Neural cell (in vitro differentiated cells): ENCODE results near the gene BTBD18. TPM values are rescaled to one million over a fixed set of nuclear protein-coding genes. Genes with fewer than 3 reads are reported as not detected.

ENCODE experiments used
- H2AFZ ChIP-seq: fragments of 200-600, 300-800 bp; sonication (generic), shearing (Covaris generic); 2 replicates; pipeline ENCODE4 v1.6.0; 2014; ENCODE audit warnings: low read depth, mild to moderate bottlenecking, antibody characterized with exemption, low read length, moderate library complexity
- H3F3A ChIP-seq: fragments of 200-600 bp; shearing (Covaris generic); 2 replicates; pipeline ENCODE4 v1.6.1; 2016; ENCODE audit warnings: mild to moderate bottlenecking, moderate library complexity, mixed read lengths, antibody characterized with exemption, low read length; ENCODE audit not compliant: insufficient read depth, poor library complexity, severe bottlenecking
- H3K27ac ChIP-seq: fragments of 200-600, 300-800 bp; sonication (generic), shearing (Covaris generic); 2 replicates; pipeline ENCODE4 v1.5.1; 2014; ENCODE audit warnings: mild to moderate bottlenecking, low read length, moderate library complexity
- H3K27me3 ChIP-seq: fragments of 300-800, 200-600 bp; sonication (generic), shearing (Covaris generic); 2 replicates; pipeline ENCODE4 v1.6.0; 2014; ENCODE audit warnings: mild to moderate bottlenecking, low read depth, low read length, moderate library complexity; ENCODE audit not compliant: insufficient read depth
- H3K36me3 ChIP-seq: fragments of 300-800, 200-600 bp; sonication (generic), shearing (Covaris generic); 2 replicates; pipeline ENCODE4 v1.5.1; 2014; ENCODE audit warnings: mild to moderate bottlenecking, antibody characterized with exemption, low read length, moderate library complexity; ENCODE audit not compliant: insufficient read depth
- H3K4me2 ChIP-seq: fragments of 300-800, 200-600 bp; sonication (generic), shearing (Covaris generic); 2 replicates; pipeline ENCODE4 v1.6.0; 2014; ENCODE audit warnings: mild to moderate bottlenecking, low read length
- H3K4me3 ChIP-seq: fragments of 300-800, 200-600 bp; sonication (generic), shearing (Covaris generic); 2 replicates; pipeline ENCODE4 v1.5.1; 2014; ENCODE audit warnings: mild to moderate bottlenecking, low read length, moderate library complexity
- H3K79me2 ChIP-seq: fragments of 200-600 bp; shearing (Covaris generic); replicated peaks from 2 replicates; pipeline ENCODE4 v1.6.0; 2014; ENCODE audit warnings: mild to moderate bottlenecking, low read length, moderate library complexity; ENCODE audit not compliant: insufficient read depth
- H3K9ac ChIP-seq: fragments of 300-800, 200-600 bp; sonication (generic), shearing (Covaris generic); 2 replicates; pipeline ENCODE4 v1.6.1; 2016; ENCODE audit warnings: mild to moderate bottlenecking, low read length, mixed read lengths
- H3K9me2 ChIP-seq: fragments of 200-600 bp; shearing (Covaris generic); 2 replicates; pipeline ENCODE4 v1.6.1; 2016; ENCODE audit warnings: mild to moderate bottlenecking, low read length, mixed read lengths; ENCODE audit not compliant: insufficient read depth
- H3K9me3 ChIP-seq: fragments of 200-600, 300-800 bp; sonication (generic), shearing (Covaris generic); 2 replicates; pipeline ENCODE4 v1.6.1; 2016; ENCODE audit warnings: mild to moderate bottlenecking, mixed run types, low read length, moderate library complexity, mixed read lengths
- H4K20me1 ChIP-seq: fragments of 200-600 bp; shearing (Covaris generic); 2 replicates; pipeline ENCODE4 v1.6.1; 2016; ENCODE audit warnings: mild to moderate bottlenecking, mixed run types; ENCODE audit not compliant: insufficient read depth
- EP300 ChIP-seq: fragments of 450-650 bp; conservative IDR thresholded peaks from 2 replicates; pipeline ENCODE4 v1.6.1; 2014; ENCODE audit warnings: antibody characterized with exemption, mild to moderate bottlenecking, moderate library complexity; ENCODE audit not compliant: poor library complexity, severe bottlenecking
- EZH2 ChIP-seq: fragments of 200-600, 300-800 bp; shearing (Covaris generic), sonication (generic); IDR thresholded peaks from 2 replicates; pipeline ENCODE4 v1.6.1; 2014; ENCODE audit warnings: antibody characterized with exemption, low read length, borderline replicate concordance, mild to moderate bottlenecking; ENCODE audit not compliant: insufficient read depth, poor library complexity, severe bottlenecking
- MXI1 ChIP-seq: fragments of 450-650 bp; conservative IDR thresholded peaks from 2 replicates; pipeline ENCODE4 v1.6.1; 2014; ENCODE audit warnings: antibody characterized with exemption, mild to moderate bottlenecking; ENCODE audit not compliant: poor library complexity, severe bottlenecking
- POLR2AphosphoS5 ChIP-seq: IDR thresholded peaks from 2 replicates; pipeline ENCODE4 v1.6.1; 2012
- RAD21 ChIP-seq: fragments of 450-650 bp; conservative IDR thresholded peaks from 2 replicates; pipeline ENCODE4 v1.6.1; 2014; ENCODE audit warnings: antibody characterized with exemption, mild to moderate bottlenecking, moderate library complexity
- SMC3 ChIP-seq: fragments of 450-650 bp; conservative IDR thresholded peaks from 2 replicates; pipeline ENCODE4 v1.6.1; 2014; ENCODE audit warnings: antibody characterized with exemption, mild to moderate bottlenecking, moderate library complexity; ENCODE audit not compliant: poor library complexity
- TAF1 ChIP-seq: IDR thresholded peaks from 2 replicates; pipeline ENCODE4 v1.6.1; 2012; ENCODE audit warnings: low read depth
- polyA plus RNA-seq: library from polyadenylated mRNA; depleted of rRNA; stranded (reverse); fragments of >200 nt; gene quantifications from 2 replicates; pipeline ENCODE4 v1.2.3, GENCODE V29; 2014
- TF ChIP-seq, protein P1 (sequence below): fragments of 450-650 bp; IDR thresholded peaks from 2 replicates; pipeline ENCODE4 v1.5.1; 2014; ENCODE audit warnings: antibody characterized with exemption, mild to moderate bottlenecking, moderate library complexity; ENCODE audit not compliant: poor library complexity, severe bottlenecking
- TF ChIP-seq, protein P2 (sequence below): IDR thresholded peaks from 2 replicates; pipeline ENCODE4 v1.6.1; 2012; ENCODE audit warnings: borderline replicate concordance

BTBD18 gene
- polyA plus RNA-seq, 1 donor from 2014 or later = not detected

DNA sequence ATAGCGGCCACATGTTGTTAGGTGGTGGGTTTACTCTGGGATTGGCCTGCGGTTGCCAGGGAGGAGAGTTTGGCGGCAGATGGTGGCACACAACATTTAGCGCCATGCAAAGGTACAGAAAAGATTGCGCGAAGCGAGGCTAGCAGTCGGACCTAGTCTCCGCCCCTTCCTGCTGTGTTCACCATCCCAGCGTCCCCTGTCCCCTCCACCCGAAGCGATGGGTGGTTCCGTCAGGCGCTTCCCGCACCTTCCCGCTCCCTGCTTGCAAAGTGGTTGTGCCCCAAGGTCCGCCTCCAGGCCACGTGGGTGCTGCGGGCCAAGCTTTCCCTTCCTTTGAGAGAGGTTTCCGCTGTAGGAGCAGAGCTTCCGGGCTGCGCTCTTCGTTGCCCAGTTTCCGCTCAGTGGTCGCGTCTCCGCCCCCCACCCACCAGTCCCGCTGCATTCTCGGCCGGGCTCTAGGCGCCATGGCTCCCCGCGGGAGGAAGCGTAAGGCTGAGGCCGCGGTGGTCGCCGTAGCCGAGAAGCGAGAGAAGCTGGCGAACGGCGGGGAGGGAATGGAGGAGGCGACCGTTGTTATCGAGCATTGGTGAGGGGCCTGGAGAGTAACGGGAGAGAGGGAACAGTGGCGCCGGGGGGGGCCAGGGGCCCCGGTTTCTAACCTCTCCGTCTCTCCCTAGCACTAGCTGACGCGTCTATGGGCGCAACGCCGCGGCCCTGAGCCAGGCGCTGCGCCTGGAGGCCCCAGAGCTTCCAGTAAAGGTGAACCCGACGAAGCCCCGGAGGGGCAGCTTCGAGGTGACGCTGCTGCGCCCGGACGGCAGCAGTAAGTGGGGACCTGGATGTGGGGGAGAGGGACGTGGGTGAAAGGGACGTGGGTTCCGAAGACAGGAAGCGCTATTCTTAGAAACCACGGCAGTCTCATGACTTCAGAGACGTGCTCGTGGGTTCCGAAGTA, 10.2 kb downstream of the BTBD18 start, which contains the start of gene SELENOH:
Gene SELENOH, plus strand, starts transcription at position 360 of the 955 bp plus-strand sequence. Its CDS starts 105 bp downstream, at position 465.
- peak within 1 kb of the TSS; percentile 98 for H3K4me2 ChIP-seq
- peak; percentile 61 for TF ChIP-seq SMC3
- peak; percentile 56 for TF ChIP-seq RAD21
- TF ChIP-seq, protein P1, sequence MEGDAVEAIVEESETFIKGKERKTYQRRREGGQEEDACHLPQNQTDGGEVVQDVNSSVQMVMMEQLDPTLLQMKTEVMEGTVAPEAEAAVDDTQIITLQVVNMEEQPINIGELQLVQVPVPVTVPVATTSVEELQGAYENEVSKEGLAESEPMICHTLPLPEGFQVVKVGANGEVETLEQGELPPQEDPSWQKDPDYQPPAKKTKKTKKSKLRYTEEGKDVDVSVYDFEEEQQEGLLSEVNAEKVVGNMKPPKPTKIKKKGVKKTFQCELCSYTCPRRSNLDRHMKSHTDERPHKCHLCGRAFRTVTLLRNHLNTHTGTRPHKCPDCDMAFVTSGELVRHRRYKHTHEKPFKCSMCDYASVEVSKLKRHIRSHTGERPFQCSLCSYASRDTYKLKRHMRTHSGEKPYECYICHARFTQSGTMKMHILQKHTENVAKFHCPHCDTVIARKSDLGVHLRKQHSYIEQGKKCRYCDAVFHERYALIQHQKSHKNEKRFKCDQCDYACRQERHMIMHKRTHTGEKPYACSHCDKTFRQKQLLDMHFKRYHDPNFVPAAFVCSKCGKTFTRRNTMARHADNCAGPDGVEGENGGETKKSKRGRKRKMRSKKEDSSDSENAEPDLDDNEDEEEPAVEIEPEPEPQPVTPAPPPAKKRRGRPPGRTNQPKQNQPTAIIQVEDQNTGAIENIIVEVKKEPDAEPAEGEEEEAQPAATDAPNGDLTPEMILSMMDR = no peak
- TF ChIP-seq TAF1 = peak; percentile 90
- TF ChIP-seq, protein P2, sequence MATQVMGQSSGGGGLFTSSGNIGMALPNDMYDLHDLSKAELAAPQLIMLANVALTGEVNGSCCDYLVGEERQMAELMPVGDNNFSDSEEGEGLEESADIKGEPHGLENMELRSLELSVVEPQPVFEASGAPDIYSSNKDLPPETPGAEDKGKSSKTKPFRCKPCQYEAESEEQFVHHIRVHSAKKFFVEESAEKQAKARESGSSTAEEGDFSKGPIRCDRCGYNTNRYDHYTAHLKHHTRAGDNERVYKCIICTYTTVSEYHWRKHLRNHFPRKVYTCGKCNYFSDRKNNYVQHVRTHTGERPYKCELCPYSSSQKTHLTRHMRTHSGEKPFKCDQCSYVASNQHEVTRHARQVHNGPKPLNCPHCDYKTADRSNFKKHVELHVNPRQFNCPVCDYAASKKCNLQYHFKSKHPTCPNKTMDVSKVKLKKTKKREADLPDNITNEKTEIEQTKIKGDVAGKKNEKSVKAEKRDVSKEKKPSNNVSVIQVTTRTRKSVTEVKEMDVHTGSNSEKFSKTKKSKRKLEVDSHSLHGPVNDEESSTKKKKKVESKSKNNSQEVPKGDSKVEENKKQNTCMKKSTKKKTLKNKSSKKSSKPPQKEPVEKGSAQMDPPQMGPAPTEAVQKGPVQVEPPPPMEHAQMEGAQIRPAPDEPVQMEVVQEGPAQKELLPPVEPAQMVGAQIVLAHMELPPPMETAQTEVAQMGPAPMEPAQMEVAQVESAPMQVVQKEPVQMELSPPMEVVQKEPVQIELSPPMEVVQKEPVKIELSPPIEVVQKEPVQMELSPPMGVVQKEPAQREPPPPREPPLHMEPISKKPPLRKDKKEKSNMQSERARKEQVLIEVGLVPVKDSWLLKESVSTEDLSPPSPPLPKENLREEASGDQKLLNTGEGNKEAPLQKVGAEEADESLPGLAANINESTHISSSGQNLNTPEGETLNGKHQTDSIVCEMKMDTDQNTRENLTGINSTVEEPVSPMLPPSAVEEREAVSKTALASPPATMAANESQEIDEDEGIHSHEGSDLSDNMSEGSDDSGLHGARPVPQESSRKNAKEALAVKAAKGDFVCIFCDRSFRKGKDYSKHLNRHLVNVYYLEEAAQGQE = peak; percentile 87
- peak; percentile 96 for TF ChIP-seq MXI1
- peak; percentile 78 for TF ChIP-seq EP300
- no peak for TF ChIP-seq EZH2
- peak; percentile 92 for TF ChIP-seq POLR2AphosphoS5
- peak within 1 kb of the TSS; percentile 65 for H2AFZ ChIP-seq
- H4K20me1 ChIP-seq = no peaks in the 10 kb centered on the region
- peaks cover 15% of the 10 kb centered on the region for H3K36me3 ChIP-seq
- peak within 1 kb of the TSS; percentile 90 for H3K4me3 ChIP-seq
- peaks cover 17% of the 10 kb centered on the region for H3K79me2 ChIP-seq
- H3F3A ChIP-seq = peaks cover 3% of the 10 kb centered on the region
- no peaks in the 10 kb centered on the region for H3K9me2 ChIP-seq
- no peaks in the 10 kb centered on the region for H3K27me3 ChIP-seq
- peak within 1 kb of the TSS; percentile 90 for H3K9ac ChIP-seq
- peak within 1 kb of the TSS; percentile 83 for H3K27ac ChIP-seq
- no peaks in the 10 kb centered on the region for H3K9me3 ChIP-seq

DNA sequence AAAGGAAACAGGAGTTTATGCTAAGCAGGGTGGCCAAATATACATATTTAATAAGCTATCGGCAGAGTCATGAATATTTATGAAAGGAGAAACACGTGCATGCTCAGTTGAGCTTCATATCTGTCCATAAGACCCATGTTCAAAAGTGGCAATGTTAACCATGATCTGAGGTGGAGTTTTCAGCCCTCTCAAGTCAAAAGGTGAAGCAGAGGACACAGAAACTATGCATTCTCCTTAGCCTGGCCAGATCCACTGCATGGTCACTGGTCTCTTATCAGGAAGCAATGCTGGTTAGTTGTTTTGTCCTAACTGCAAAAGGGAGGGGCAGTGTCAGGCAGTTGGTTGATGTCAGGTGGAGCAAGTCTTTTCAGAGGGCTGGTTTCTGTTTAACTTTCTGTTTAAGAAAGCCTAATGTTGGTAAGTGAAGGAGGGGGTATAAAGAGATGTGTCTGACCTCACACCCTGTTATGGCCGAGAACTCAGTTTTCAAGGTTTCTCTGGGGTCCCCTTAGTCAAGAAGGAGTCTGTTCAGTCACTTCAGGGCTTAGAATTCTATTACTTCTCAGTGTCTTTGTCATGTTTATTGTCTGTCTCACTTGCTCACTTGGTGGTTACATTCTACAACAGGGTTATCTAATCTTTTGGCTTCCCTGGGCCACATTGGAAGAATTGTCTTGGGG, 15.9 kb downstream of the BTBD18 start:
- H3K9me3 ChIP-seq = no peaks in the 10 kb centered on the region
- H3K4me2 ChIP-seq = no peak overlapping the region
- H3K79me2 ChIP-seq = peaks cover 10% of the 10 kb centered on the region
- H3K27me3 ChIP-seq = no peaks in the 10 kb centered on the region
- no peak overlapping the region for H3K9ac ChIP-seq
- no peak overlapping the region for H3K27ac ChIP-seq
- no peaks in the 10 kb centered on the region for H3K9me2 ChIP-seq
- no peaks in the 10 kb centered on the region for H3K36me3 ChIP-seq
- no peak overlapping the region for H3K4me3 ChIP-seq
- no peaks in the 10 kb centered on the region for H4K20me1 ChIP-seq
- no peak overlapping the region for H2AFZ ChIP-seq
- TF ChIP-seq POLR2AphosphoS5 (no peak), EP300 (no peak), MXI1 (no peak), RAD21 (no peak), EZH2 (no peak), SMC3 (no peak), TAF1 (no peak)
- TF ChIP-seq, protein P1 = no peak
- TF ChIP-seq, protein P2 = no peak
- H3F3A ChIP-seq = peaks cover under 1% of the 10 kb centered on the region
